ENCODE results near the gene ZNF407.
A peak's percentile ranks its signal among the peaks of the same experiment; 100 is the strongest.

DNA sequence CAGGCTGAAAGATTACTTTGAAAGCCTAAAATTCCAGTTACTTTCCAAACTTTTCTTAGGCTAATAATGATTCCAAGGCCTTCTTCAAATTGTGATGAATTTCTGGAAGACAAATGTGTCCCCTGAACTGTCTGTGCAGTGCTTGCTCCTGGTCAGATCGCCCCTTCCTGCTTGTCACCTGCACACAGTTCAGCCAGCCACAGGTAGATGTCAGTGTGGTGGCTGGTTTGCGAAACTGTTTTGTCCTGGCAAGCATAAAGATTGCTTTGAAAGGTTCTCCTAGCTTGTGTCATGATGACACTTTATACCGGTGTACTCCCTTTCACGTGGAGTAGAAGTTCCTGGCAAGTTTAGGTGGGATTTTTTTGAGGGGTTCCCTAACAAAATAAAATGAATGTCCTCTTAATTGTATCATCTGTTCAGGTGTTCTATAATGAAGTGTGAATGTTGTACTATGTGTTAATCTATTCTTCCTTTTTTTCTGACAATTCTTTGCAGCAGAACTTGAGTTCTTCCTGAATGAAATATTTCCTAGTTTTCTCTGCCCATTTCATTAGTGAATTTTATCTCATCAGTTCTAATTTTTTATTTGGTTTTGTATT, 298.8 kb downstream of the ZNF407 start:
- TF ChIP-seq RAD21 (IDR thresholded peaks at IDR 0.05; ENCODE audit: low read depth) (peak; percentile 75), YY1 (IDR thresholded peaks at IDR 0.05; ENCODE audit: low read depth) (no peak), TAF1 (IDR thresholded peaks at IDR 0.05; ENCODE audit: low read depth) (no peak), FOXM1 (IDR thresholded peaks at IDR 0.05; ENCODE audit: borderline replicate concordance, low read depth) (no peak), CREB1 (IDR thresholded peaks at IDR 0.05; ENCODE audit: low read depth) (no peak)
- TF ChIP-seq, protein P1, sequence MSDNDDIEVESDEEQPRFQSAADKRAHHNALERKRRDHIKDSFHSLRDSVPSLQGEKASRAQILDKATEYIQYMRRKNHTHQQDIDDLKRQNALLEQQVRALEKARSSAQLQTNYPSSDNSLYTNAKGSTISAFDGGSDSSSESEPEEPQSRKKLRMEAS (IDR thresholded peaks at IDR 0.05) = no peak
- TF ChIP-seq, protein P2, sequence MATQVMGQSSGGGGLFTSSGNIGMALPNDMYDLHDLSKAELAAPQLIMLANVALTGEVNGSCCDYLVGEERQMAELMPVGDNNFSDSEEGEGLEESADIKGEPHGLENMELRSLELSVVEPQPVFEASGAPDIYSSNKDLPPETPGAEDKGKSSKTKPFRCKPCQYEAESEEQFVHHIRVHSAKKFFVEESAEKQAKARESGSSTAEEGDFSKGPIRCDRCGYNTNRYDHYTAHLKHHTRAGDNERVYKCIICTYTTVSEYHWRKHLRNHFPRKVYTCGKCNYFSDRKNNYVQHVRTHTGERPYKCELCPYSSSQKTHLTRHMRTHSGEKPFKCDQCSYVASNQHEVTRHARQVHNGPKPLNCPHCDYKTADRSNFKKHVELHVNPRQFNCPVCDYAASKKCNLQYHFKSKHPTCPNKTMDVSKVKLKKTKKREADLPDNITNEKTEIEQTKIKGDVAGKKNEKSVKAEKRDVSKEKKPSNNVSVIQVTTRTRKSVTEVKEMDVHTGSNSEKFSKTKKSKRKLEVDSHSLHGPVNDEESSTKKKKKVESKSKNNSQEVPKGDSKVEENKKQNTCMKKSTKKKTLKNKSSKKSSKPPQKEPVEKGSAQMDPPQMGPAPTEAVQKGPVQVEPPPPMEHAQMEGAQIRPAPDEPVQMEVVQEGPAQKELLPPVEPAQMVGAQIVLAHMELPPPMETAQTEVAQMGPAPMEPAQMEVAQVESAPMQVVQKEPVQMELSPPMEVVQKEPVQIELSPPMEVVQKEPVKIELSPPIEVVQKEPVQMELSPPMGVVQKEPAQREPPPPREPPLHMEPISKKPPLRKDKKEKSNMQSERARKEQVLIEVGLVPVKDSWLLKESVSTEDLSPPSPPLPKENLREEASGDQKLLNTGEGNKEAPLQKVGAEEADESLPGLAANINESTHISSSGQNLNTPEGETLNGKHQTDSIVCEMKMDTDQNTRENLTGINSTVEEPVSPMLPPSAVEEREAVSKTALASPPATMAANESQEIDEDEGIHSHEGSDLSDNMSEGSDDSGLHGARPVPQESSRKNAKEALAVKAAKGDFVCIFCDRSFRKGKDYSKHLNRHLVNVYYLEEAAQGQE (IDR thresholded peaks at IDR 0.05; ENCODE audit: low read depth) = no peak

Data from Ishikawa (cell line).